Dermis blood vessel endothelial cell (primary cell): ENCODE measurements around the gene HIGD1C. TPM values are rescaled to one million over a fixed set of nuclear protein-coding genes. Genes with fewer than 3 reads are reported as not detected.
A peak's percentile ranks its signal among the peaks of the same experiment; 100 is the strongest.
"Not testable (repeated sequence)": the region's sequence is repeated elsewhere in the genome, so short reads cannot be mapped to it uniquely, and the experiment has no call there.

Experiments used
- DNase-seq: peaks from one replicate; pipeline ENCODE4 v3.0.0; 2010
- total RNA-seq: library from RNA; depleted of rRNA; stranded (reverse); fragments of >200 nt; gene quantifications from 2 replicates; pipeline ENCODE4 v1.2.3, GENCODE V29; 2014

HIGD1C gene
- total RNA-seq, 1 donor from 2014 or later: not detected

- peak; percentile 86 for DNase-seq
These were observed 34.8 kb downstream of the HIGD1C start for GRCh38 chr12:50986966-50987737.

GRCh38 chr12:50988051-50988450, 35.7 kb downstream of the HIGD1C start:
- no peak for DNase-seq

GRCh38 chr12:50988871-50989270, 36.5 kb downstream of the HIGD1C start:
- DNase-seq: peak; percentile 71

GRCh38 chr12:50990147-50990727, 37.9 kb downstream of the HIGD1C start:
- no peak for DNase-seq

- no peak for DNase-seq
These were observed 38.4 kb downstream of the HIGD1C start for GRCh38 chr12:50990791-50991190.

- peak; percentile 59 for DNase-seq
These were observed 38.9 kb downstream of the HIGD1C start for GRCh38 chr12:50991291-50991690.

- DNase-seq: peak; percentile 65
These were observed 40.5 kb downstream of the HIGD1C start for GRCh38 chr12:50992819-50993218.

GRCh38 chr12:50999093-50999492, 46.7 kb downstream of the HIGD1C start:
- no peak for DNase-seq

- no peak for DNase-seq
These were observed 47.9 kb downstream of the HIGD1C start for GRCh38 chr12:51000245-51000644.

- DNase-seq: no peak
These were observed 49.5 kb downstream of the HIGD1C start for GRCh38 chr12:51001799-51002198.

- no peak for DNase-seq
These were observed 52.2 kb downstream of the HIGD1C start for GRCh38 chr12:51004504-51004903.

GRCh38 chr12:51005030-51005429, 52.7 kb downstream of the HIGD1C start:
- no peak for DNase-seq

- no peak for DNase-seq
These were observed 53.3 kb downstream of the HIGD1C start for GRCh38 chr12:51005671-51006070.

GRCh38 chr12:51008329-51009055, 56.1 kb downstream of the HIGD1C start:
- DNase-seq: no peak

- no peak for DNase-seq
These were observed 56.7 kb downstream of the HIGD1C start for GRCh38 chr12:51009056-51009440.

GRCh38 chr12:51011955-51012354, 59.6 kb downstream of the HIGD1C start:
- no peak for DNase-seq

GRCh38 chr12:51012570-51013236, 60.4 kb downstream of the HIGD1C start:
- no peak for DNase-seq

- no peak for DNase-seq
These were observed 61.1 kb downstream of the HIGD1C start for GRCh38 chr12:51013441-51013840.

GRCh38 chr12:51014467-51014866, 62.1 kb downstream of the HIGD1C start:
- not testable (repeated sequence) for DNase-seq

- DNase-seq: no peak
These were observed 65.1 kb downstream of the HIGD1C start for GRCh38 chr12:51017452-51017851.

GRCh38 chr12:51018956-51019355, 66.6 kb downstream of the HIGD1C start:
- DNase-seq: no peak

- no peak for DNase-seq
These were observed 67.6 kb downstream of the HIGD1C start for GRCh38 chr12:51019927-51020326.
